Hepatocyte (in vitro differentiated cells): ENCODE measurements around the gene P2RY12. TPM values are rescaled to one million over a fixed set of nuclear protein-coding genes. Genes with fewer than 3 reads are reported as not detected.

Source experiments
- DNase-seq: peaks from one replicate; pipeline ENCODE4 v3.0.0-alpha.2; 2016; ENCODE audit warnings: low spot score
- H2AFZ ChIP-seq: fragments of 200-600 bp; sonication (generic); 2 replicates; pipeline ENCODE4 v1.6.0; 2016; ENCODE audit warnings: antibody characterized with exemption, mild to moderate bottlenecking
- H3K27ac ChIP-seq: fragments of 200-600 bp; sonication (generic); 2 replicates; pipeline ENCODE4 v1.5.1; 2016; ENCODE audit warnings: mild to moderate bottlenecking
- H3K27me3 ChIP-seq: fragments of 200-600 bp; sonication (generic); 2 replicates; pipeline ENCODE4 v1.6.1; 2016
- H3K36me3 ChIP-seq: fragments of 200-600 bp; sonication (generic); replicated peaks from 2 replicates; pipeline ENCODE4 v1.5.1; 2016; ENCODE audit warnings: low read depth; ENCODE audit not compliant: insufficient read depth
- H3K4me1 ChIP-seq: fragments of 200-600 bp; sonication (generic); 2 replicates; pipeline ENCODE4 v1.5.1; 2016; ENCODE audit warnings: mild to moderate bottlenecking, moderate library complexity; ENCODE audit not compliant: insufficient read depth
- H3K4me2 ChIP-seq: fragments of 200-600 bp; sonication (generic); 2 replicates; pipeline ENCODE4 v1.6.0; 2016
- H3K4me3 ChIP-seq: fragments of 200-600 bp; sonication (generic); 2 replicates; pipeline ENCODE4 v1.5.1; 2016; ENCODE audit warnings: mild to moderate bottlenecking
- H3K79me2 ChIP-seq: fragments of 200-600 bp; sonication (generic); 2 replicates; pipeline ENCODE4 v1.6.0; 2017; ENCODE audit warnings: mild to moderate bottlenecking
- H3K9me2 ChIP-seq: fragments of 200-600 bp; sonication (generic); replicated peaks from 2 replicates; pipeline ENCODE4 v1.6.0; 2017; ENCODE audit warnings: mild to moderate bottlenecking; ENCODE audit not compliant: insufficient read depth
- H3K9me3 ChIP-seq: fragments of 200-600 bp; sonication (generic); 2 replicates; pipeline ENCODE4 v1.5.1; 2016; ENCODE audit warnings: low read depth, mild to moderate bottlenecking
- H4K20me1 ChIP-seq: fragments of 200-600 bp; sonication (generic); 2 replicates; pipeline ENCODE4 v1.6.0; 2016; ENCODE audit warnings: mild to moderate bottlenecking; ENCODE audit not compliant: insufficient read depth, poor library complexity, severe bottlenecking
- EZH2 ChIP-seq: fragments of 200-600 bp; sonication (generic); IDR thresholded peaks from 2 replicates; pipeline ENCODE4 v1.6.1; 2016; ENCODE audit warnings: antibody characterized with exemption, mild to moderate bottlenecking, borderline replicate concordance
- EZH2phosphoT487 ChIP-seq: fragments of 200-600 bp; sonication (generic); IDR thresholded peaks from one replicate; pipeline ENCODE4 v1.6.1; 2018; ENCODE audit warnings: antibody characterized with exemption, mild to moderate bottlenecking, low read depth, moderate library complexity; ENCODE audit not compliant: unreplicated experiment, severe bottlenecking
- WGBS: methylation state at CpG from one replicate; pipeline ENCODE4 v1.1.6; 2016; ENCODE audit warnings: low lambda C conversion rate; ENCODE audit errors: missing lambda C conversion rate; 5-methylcytosine and 5-hydroxymethylcytosine counted together
- polyA plus RNA-seq: library from polyadenylated mRNA; unstranded; fragments of >200 nt; fragmentation: Nextera tagmentation; extraction: Ambion mirVana; gene quantifications from 2 replicates; pipeline ENCODE4 v1.2.1, GENCODE V29; 2016
- total RNA-seq: library from RNA; depleted of rRNA; stranded (reverse); fragments of >200 nt; gene quantifications from 2 replicates; pipeline ENCODE4 v1.2.3, GENCODE V29; 2014
- TF ChIP-seq, protein P1 (sequence below): fragments of 200-600 bp; sonication (generic); IDR thresholded peaks from 2 replicates; pipeline ENCODE4 v1.5.1; 2016; ENCODE audit warnings: antibody characterized with exemption, mild to moderate bottlenecking; ENCODE audit not compliant: poor library complexity

The P2RY12 gene
- total and polyA plus RNA-seq, 2 experiments from 2014 or later = 0.07 TPM; not detected in 1

DNA sequence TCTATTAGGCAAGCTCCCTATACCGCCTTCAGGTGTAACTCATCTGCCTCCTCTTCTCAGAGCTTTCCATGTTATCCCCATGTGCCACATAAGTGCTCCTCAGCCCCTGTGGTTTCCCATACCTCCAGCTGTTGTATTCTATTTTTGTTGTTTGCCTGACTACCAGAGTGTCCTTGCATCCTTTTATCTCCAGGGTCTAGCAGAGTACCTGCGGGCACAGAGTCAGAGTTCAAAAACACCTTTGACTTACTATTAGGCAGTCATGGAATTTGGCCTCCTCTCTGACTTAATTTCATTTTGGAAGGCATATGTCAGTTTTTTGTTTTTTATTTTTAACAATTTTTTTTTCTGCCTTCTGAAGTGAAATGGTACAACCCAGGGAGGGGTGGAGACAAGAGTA, 75.0 kb downstream of the P2RY12 start:
- Histone ChIP-seq H3K27ac (no peak overlapping the region), H3K4me1 (peaks cover 11% of the 10 kb centered on the region), H4K20me1 (no peaks in the 10 kb centered on the region), H2AFZ (no peak overlapping the region), H3K36me3 (no peaks in the 10 kb centered on the region), H3K9me2 (no peaks in the 10 kb centered on the region), H3K79me2 (no peaks in the 10 kb centered on the region), H3K27me3 (no peaks in the 10 kb centered on the region), H3K4me3 (no peak overlapping the region), H3K9me3 (no peaks in the 10 kb centered on the region), H3K4me2 (no peak overlapping the region)
- no peak for DNase-seq
- 94% methylated on average over 2 of the region's 2 CpGs for WGBS
- TF ChIP-seq, protein P1, sequence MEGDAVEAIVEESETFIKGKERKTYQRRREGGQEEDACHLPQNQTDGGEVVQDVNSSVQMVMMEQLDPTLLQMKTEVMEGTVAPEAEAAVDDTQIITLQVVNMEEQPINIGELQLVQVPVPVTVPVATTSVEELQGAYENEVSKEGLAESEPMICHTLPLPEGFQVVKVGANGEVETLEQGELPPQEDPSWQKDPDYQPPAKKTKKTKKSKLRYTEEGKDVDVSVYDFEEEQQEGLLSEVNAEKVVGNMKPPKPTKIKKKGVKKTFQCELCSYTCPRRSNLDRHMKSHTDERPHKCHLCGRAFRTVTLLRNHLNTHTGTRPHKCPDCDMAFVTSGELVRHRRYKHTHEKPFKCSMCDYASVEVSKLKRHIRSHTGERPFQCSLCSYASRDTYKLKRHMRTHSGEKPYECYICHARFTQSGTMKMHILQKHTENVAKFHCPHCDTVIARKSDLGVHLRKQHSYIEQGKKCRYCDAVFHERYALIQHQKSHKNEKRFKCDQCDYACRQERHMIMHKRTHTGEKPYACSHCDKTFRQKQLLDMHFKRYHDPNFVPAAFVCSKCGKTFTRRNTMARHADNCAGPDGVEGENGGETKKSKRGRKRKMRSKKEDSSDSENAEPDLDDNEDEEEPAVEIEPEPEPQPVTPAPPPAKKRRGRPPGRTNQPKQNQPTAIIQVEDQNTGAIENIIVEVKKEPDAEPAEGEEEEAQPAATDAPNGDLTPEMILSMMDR = no peak
- TF ChIP-seq EZH2phosphoT487 (no peak), EZH2 (no peak)

DNA sequence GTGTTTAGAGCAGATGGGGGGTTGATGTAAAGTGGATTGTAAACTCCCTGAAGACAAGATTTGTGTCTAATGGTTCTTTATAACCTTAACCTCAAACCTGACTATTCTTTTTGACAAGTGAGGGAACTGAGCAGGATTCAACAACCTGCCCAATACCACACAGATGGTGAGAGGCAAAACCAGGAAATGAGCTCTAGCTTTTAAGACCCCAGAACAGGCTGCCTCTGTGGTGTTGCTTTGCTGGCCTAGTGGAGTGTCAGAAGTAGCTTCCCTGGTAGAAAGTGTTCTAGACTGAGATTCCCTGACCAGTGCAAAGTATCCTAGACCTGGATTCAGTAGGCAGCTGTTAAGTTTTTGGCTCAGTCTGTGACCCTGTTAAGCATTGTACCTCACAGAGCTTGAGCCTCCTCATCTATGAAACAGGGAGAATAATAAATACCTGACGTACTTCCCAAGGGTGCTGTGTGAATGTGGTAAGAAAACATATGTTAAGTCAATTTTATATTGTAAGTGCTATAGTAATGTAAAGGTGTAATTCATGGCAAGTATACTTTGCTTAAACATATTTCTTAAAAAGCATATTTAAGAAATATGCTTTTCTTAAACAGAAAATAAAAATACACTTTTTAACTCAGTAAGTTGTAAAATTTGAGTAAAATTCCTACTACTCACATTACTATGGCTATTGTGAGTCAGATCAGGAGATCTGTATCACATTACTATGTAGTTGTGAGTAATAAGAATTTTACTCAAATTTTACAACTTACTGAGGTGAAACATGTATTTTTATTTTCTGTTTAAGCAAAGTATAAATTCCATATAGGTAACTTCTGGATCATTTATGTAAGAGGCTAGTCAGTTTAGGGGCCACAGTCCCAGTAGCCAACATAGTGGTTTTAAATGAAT, 76.7 kb downstream of the P2RY12 start:
- WGBS = 89% methylated on average over 1 of the region's 1 CpG
- Histone ChIP-seq H2AFZ (no peak overlapping the region), H3K9me3 (no peaks in the 10 kb centered on the region), H3K27me3 (no peaks in the 10 kb centered on the region), H3K9me2 (no peaks in the 10 kb centered on the region), H3K36me3 (no peaks in the 10 kb centered on the region), H3K4me2 (no peak overlapping the region), H3K79me2 (no peaks in the 10 kb centered on the region), H3K4me3 (no peak overlapping the region), H4K20me1 (no peaks in the 10 kb centered on the region), H3K4me1 (peaks cover 15% of the 10 kb centered on the region), H3K27ac (no peak overlapping the region)
- TF ChIP-seq, protein P1 = no peak
- TF ChIP-seq EZH2phosphoT487 (no peak), EZH2 (no peak)
- DNase-seq = no peak

DNA sequence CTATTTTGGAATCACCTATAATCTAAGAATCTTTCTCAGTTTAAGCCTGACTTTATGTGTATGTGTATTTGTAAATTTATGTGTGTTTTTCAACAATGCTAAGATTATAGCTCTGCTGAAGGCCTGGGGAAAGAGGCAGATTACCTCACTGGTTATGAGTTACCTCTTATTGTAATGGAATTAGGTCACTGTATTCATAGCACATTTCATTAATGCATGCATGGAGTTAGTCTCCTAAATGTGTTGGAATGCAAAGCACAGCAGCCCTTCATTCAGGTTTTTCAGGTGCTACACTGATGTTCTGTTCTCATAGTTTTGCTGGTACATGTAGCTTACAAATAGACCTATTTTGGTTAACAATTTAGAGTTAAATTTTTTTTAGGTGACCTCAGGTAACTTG, 77.4 kb downstream of the P2RY12 start:
- Histone ChIP-seq H3K4me3 (no peak overlapping the region), H3K4me2 (no peak overlapping the region), H3K27ac (no peak overlapping the region)

More for the DNA sequence above, 77.4 kb downstream of the P2RY12 start:
- no peaks in the 10 kb centered on the region for H3K27me3 ChIP-seq
- H3K9me3 ChIP-seq = no peaks in the 10 kb centered on the region
- no peaks in the 10 kb centered on the region for H3K36me3 ChIP-seq
- H3K79me2 ChIP-seq = no peaks in the 10 kb centered on the region
- H2AFZ ChIP-seq = no peak overlapping the region
- H3K4me1 ChIP-seq = peaks cover 15% of the 10 kb centered on the region
- no peak for DNase-seq
- TF ChIP-seq, protein P1 = no peak
- H3K9me2 ChIP-seq = no peaks in the 10 kb centered on the region
- no peaks in the 10 kb centered on the region for H4K20me1 ChIP-seq
